GM04504 (cell line): Measurements from ENCODE around the gene MGLL.
A peak's percentile ranks its signal among the peaks of the same experiment; 100 is the strongest.
"Not testable (repeated sequence)": the region's sequence is repeated elsewhere in the genome, so short reads cannot be mapped to it uniquely, and the experiment has no call there.

ENCODE experiments used
- DNase-seq: peaks from one replicate; pipeline ENCODE4 v3.0.0-alpha.2; 2012; ENCODE audit warnings: low read depth

Gene MGLL

GRCh38 chr3:127708837-127709236, 113.5 kb downstream of the MGLL start:
- DNase-seq, result no peak

- no peak for DNase-seq
Observed at GRCh38 chr3:127707851-127708411, 114.4 kb downstream of the MGLL start.

- DNase-seq, result no peak
Observed at GRCh38 chr3:127706785-127707351, 115.4 kb downstream of the MGLL start.

GRCh38 chr3:127706312-127706711, 116.0 kb downstream of the MGLL start:
- no peak for DNase-seq

- not testable (repeated sequence) for DNase-seq
Observed at GRCh38 chr3:127704840-127705239, 117.5 kb downstream of the MGLL start.

- no peak for DNase-seq
Observed at GRCh38 chr3:127702151-127702578, 120.2 kb downstream of the MGLL start.

- no peak for DNase-seq
Observed at GRCh38 chr3:127701280-127701911, 120.9 kb downstream of the MGLL start.

GRCh38 chr3:127700406-127700805, 121.9 kb downstream of the MGLL start:
- no peak for DNase-seq

- DNase-seq, result no peak
Observed at GRCh38 chr3:127699416-127700300, 122.7 kb downstream of the MGLL start.

- DNase-seq, result no peak
Observed at GRCh38 chr3:127698691-127699415, 123.5 kb downstream of the MGLL start.

- DNase-seq, result no peak
Observed at GRCh38 chr3:127698286-127698685, 124.0 kb downstream of the MGLL start.

GRCh38 chr3:127697551-127698240, 124.6 kb downstream of the MGLL start:
- DNase-seq, result peak; percentile 68

GRCh38 chr3:127694467-127695215, 127.7 kb downstream of the MGLL start:
- DNase-seq, result no peak

- DNase-seq, result no peak
Observed at GRCh38 chr3:127693336-127693843, 128.9 kb downstream of the MGLL start.

GRCh38 chr3:127692501-127693335, 129.6 kb downstream of the MGLL start:
- no peak for DNase-seq

GRCh38 chr3:127691974-127692373, 130.3 kb downstream of the MGLL start:
- DNase-seq, result no peak

- DNase-seq, result no peak
Observed at GRCh38 chr3:127691489-127691888, 130.8 kb downstream of the MGLL start.

- peak; percentile 60 for DNase-seq
Observed at GRCh38 chr3:127690823-127691452, 131.4 kb downstream of the MGLL start.

GRCh38 chr3:127690106-127690505, 132.2 kb downstream of the MGLL start:
- DNase-seq, result no peak
